GM11168 (cell line): ENCODE data around the gene WWC1.
"Not testable (repeated sequence)": the region's sequence is repeated elsewhere in the genome, so short reads cannot be mapped to it uniquely, and the experiment has no call there.

ENCODE experiments used
- in situ Hi-C: fragments of 300-500 bp; cut with MboI; formaldehyde crosslinking; loops from one replicate; pipeline ENCODE4 v1.12.0; 2022; ENCODE audit warnings: low sequenced_read_pairs; ENCODE audit not compliant: unreplicated experiment

WWC1 gene

DNA sequence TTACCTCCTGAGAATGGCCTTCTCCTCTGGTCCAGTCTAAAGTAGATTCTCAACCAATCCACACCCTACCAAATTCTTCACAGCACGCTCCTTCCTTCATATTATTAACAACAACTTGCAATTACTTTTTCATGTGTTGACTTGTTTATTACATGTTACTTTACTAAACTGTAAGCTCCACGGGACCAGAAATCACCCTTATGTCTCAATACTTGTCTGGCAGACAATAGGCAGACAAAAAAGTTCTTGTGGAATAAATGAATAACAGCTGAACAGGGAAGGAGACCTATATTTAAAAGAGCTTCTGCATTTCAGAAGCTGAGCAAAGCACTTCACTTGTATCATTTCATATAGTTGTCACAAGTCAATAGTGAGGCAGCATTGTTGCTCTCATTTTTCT lies 5.7 kb upstream of the WWC1 start:
- in situ Hi-C loops = no loop called here

DNA sequence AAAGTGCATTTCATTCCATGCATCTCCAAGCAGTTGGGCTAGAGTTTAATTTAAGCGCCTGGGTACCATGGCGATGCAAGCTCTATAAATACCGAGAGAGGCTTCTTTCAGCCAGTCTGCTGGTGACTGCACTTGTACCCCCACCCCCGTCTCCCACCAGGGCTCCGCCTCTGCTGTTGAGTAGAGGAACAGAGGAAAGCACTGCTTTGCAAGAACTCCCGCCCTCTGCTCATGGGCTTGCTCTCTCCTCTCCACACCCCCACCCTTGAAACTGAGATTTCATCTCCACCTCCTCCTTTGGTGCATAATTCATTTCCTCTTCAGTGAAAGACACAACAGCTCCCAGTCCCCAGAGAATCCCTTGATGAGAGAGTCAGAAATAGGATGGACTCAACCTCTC lies 5.1 kb upstream of the WWC1 start:
- in situ Hi-C loops = no loop called here

DNA sequence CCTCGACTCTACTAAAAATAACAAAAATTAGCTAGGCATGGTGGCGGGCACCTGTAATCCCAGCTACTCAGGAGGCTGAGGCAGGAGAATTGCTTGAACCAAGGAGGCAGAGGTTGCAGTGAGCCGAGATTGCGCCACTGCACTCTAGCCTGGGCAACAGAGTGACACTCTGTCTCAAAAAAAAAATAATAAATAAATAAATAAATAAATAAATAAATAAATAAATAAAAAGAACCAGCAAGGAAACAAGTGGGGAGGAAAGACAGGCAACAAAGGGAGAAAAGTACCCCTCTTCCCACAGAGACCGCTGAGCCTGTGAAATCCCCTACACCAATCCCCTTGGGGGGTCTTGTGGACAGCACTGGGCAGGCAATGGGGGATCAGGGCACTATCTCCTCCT lies 4.6 kb upstream of the WWC1 start:
- in situ Hi-C loops = not testable (repeated sequence)

DNA sequence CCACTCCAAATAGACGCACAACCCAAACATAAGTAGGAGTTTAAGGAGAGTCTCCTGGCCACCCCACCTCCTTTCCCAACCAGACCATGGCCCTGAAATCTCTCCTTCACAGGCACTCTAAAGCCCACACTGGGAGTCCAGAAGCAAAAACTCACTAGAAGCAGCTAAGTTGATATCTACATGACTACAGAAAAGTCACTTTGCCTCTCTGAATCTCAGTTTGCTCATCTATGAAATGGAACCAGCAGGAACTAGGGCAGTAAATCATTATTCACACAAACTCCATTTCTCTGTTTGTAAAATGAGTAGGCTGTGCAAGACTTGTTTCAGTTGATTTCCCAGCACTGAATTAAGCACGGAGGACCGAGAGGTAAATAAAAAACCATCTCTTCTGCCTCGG lies 4.1 kb upstream of the WWC1 start:
- in situ Hi-C loops = no loop called here

DNA sequence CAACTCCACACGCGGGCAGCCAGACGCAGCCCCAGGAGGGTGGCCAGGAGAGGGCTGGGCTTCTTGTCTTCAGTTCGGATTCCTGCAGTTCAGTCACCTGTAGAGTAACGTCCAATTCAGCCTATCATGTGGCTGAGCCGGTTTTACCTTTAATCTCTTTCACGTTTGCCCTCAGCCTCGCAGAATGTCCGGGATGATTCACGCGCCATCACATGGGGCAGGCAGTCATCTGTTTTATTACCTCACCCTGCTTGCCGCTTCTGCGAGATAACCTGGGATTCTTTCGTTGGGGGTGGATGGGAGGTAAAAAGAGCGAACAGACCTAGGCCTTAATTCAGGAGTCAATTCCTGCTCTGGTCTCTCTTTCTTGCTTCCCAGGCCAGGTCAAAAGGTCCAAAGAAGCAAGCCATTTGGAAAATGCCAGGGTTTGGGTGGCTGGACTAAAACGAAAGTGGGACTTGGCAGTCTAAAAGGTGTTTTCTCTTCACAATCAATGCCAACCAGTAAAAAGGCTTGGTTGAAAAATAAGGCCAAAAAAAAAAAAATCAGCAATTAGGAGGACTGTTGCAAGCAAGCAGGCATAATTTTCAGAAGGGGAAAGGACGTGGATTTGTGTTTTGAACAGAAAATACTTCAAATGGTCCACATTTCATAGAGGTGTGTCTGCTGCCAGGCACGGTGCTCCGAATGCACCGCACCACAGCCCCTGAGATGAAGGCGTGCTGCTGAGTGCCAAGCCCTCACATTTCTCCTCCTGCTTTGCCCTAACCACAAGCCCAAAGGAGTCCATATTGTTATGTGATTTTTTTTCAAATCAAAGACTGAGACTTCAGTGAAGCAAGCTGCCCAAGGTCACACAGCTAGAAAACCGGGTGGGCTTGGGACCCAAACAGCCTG lies 2.8 kb upstream of the WWC1 start:
- in situ Hi-C loops = no loop called here

DNA sequence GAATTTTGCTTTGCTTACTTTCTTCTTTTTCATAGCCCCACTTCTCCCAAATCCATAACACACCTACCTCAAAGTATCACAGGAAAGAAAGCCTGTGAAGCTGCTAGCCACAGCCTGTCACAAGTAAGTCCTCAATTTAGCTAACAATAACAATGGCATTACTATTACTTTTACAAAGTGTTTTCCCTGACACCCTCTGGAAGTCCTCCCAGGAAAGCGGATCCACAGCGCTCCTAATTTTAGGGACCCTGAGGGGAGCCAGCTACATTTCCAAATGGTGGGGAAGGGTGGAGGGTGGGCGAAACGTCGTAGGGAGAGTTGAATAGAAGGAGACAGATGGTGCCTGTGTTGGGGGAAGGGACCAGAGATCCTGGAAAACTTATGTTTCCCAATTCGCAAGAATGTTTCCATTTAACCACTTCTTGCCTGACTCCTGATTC lies 523 bp upstream of the WWC1 start:
- in situ Hi-C loops = no loop called here

DNA sequence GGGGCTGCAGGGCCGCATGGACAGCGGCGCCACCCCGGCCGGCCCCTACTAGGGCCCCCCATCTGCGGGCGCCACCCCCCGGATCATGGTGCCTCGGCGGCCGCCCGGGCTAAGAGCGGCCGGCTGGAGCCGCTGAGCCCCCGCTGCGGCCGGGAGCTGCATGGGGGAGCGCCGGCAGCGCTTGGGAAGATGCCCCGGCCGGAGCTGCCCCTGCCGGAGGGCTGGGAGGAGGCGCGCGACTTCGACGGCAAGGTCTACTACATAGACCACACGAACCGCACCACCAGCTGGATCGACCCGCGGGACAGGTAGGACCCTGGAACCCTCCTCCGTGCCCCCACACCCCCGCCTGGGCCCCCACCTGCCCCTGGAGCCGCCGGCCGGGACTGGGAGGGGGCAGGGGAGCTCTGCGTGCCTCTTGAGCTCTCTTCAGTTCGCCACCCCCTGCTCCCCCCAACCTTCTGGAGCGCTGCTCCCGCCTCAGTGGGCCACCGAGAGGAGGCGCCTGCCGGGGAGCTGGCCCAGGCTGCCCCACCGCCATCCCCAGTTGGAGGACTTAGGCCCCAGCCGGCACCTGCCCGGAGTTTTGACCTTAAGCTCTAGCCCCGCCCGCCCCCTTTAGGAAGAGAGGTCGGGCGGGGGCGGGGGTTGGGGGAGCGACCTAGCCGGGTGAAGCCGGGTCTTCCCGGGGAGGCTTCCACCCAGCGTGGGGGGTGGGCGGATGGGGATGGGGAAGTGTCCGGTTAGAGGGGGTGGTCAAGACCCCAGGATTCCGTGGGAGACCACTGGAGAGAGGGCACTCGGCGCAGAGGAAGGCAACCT lies 730 bp downstream of the WWC1 start:
- in situ Hi-C loops = no loop called here

DNA sequence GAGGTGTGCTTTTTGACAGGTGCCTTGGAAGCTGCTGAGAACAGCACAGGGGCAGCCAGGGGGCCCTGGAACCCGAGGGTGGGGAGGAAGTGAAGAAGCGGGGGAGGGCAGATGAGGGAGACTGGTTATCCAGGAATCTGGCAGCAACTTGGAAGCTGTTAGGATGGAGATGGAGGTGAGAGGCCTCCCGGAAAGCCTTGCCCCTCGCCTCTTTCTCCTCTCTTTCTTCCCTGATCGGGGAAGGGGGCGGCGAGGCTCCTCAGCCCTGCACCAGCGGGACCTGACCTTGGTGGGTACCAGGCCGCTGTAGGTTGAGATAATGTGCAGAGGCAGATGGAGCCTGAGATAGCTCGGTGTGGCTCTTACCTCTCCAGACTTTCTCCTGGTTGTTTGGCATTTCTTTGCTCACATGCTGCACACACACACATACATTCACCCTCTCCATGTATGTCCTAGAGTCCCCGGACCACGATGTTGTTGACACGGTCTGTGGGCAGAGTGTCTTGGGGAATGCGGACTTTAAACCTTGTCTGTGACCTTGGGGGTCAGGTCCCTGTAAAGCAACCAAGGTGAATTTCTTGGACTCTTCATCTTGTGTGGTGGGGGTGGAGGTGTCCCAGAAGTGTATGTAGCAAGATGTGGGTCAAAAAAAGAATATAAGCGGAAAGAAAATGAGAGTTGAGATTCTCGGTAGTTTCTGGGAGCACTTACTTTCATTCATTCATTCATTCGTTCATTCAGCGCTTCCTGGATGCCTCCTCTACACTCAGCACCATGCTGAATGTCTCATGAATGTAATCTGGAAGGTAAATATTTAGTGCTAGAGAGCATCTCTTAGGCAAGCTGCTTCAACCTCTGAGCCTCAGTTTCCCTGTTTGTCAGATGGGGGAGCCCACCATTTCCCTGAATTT lies 1.6 kb downstream of the WWC1 start:
- in situ Hi-C loops = no loop called here

DNA sequence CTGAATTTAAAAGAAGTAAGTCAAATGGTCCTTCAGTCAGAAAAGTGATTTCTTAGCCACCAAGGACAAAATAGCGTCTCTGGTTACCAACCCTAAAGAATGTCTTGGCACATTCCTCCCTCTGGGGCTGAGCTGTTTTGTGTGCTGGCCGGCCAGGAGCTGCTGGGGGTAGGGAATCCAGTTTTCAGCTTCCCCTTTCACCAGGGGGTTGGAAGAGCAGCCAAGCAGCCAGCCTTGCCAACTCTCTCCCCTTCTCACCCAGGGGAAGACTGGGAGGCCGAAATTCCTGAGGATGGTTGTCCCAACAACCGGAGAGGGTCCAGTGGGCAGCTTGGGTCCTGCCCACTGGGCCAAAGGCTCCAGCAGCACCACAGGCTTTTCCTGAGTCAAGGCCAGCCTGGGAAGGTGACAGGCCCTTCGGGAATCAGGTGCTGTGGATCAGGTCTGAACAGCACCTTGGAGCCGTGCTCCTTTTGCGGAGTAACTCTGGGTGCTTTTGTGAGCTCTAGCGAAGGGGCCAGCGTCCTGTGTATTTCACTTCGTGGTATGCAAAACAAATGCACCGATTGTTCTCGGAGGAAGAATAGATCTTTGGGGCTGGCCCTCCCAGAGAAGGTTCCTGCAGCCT lies 4.2 kb downstream of the WWC1 start:
- in situ Hi-C loops = no loop called here

DNA sequence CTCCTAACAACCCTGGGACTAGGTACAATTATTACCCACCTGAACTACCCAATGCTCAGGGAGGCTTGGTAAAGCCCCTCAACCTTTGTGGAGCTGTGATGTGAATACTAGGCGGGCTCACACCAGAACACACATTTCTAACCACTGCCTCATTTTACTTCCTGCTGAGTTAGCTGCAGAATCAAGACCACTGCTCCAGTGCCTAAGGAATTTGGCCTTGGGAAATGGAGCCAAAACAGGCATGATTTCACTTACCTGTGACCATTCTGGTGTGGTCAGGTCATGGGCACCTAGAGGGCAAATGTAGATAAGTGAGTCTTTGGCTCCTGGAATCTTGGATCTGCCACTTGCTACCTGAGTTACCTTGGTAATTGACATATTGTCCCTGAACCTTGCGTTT lies 5.2 kb downstream of the WWC1 start:
- in situ Hi-C loops = no loop called here

DNA sequence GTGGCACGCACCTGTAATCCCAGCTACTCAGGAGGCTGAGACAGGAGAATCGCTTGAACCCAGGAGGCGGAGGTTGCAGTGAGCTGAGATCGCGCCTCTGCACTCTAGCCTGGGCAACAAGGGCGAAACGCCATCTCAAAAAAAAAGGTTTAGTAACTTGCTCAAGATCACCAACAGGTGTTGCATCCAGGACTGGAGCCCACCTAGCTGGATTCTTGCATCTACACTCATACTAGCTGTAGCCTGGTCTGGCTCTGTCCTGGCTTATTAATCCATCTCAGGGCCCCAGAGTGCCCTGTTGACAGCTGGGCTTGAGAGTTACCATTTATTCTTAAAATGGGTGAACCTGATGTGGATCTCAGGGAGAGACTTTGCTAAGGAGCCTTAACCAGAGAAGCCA lies 7.5 kb downstream of the WWC1 start:
- in situ Hi-C loops = no loop called here

DNA sequence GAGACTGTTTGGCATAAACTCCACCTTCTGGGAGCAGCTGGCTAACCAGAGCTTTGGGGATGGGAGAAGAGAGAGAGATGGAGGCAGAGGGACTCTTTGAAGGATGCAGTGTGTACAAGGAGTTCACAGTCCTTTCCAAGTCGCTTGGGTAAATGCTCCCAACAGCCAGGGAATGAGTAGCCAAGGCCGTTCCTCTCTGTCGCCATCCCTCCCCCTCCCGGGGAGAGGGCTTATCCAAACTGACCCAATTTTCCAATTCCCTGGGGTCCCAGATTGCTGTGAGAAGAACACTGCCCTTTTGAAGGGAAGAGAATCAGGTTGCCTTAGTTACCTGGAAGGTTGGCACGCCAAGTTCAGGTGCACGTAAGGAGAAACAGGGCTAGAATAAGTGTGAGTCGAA lies 7.9 kb downstream of the WWC1 start:
- in situ Hi-C loops = no loop called here

DNA sequence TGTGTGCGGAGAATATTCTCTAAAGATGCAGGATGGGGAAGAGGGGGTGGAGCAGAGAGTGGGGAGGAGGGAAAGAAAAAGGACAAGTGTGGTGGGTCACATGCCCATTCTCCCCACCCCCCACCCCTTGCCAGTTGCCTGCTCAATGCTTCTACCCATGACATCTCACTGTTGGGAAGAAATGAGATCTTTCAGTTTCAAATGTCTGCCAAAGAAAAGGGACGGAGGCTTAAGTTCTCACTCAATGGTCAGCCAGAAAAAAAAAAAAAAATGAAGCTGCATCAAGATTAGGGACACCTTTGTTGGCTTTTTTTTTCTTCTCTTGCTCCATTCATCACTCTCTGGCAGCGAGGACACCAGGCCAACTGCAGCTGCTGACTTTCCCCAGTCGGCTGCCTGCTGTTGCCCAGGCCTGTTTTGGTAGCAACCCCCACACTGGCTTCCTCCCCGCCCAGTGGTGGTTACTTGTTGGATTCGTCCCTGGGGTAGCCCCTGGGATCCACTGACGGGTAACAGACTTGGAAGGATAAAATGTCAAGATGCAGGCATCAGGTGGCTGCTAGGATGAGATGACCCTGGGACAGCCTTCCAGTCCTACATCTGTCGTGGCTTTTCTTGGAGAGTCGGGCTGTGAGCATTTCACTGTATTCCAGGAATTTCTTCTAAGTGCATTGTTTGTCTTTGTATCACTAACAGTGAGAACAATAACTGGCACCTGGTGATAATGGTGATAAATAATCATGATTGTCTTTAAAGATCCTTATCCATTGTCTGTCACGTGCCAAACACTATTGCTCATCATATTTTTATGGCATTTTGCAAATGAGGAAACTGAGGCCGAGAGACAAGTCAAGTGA lies 9.1 kb downstream of the WWC1 start:
- in situ Hi-C loops = no loop called here

DNA sequence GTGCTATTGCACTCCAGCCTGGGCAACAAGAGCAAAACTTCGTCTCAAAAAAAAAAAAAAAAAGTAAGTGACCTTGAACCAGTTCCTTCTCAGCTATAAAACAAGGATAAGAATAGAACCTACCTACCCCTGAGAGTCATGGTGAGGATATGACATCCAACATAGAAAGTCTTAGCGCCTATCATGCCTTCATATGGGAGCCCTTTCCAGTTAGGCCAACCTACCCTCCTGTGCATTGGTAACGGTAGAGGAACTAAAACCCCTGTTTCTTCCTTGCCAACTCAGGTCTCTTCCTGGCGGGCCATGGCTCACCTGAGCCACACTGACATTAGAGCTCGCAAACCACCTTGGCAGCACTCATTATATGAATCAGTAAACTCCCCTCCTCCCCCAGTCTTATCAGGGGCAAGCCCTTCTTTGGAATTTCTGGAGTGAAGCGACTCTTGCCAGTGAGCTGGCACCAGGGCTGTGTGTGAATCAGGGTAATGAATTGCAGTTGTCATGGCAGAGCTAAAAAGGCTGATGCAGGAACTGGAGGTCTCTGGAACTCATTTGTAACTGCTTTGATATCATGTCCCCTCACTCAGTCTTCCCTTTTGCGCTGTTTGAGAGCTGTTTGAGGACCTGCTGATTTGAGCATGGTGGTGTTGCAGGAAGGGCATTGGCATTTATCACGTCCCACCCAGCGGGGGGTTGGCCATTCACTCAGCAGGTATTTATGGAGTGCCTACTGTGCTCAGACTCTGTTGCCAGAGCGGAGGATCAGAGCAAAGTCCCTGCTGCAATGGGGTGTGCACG lies 10.3 kb downstream of the WWC1 start:
- in situ Hi-C loops = no loop called here

DNA sequence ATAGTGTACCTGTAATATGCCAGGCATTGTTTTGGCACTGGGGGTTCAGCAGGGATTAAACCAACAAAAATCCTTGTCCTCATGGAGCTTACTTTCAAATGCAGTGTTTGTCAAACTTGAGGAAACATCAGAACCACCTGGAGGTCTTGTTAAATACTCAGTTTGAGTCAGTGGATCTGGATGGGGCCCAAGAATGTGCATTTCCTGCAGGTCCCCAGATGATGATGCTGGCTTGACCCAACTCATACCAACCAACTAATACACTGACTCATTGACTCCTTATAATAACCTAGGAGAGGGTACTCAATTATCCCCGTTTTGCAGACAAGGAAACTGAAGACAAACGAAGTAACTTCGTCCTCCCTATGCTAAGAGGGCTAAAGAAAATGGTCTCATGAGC lies 11.3 kb downstream of the WWC1 start:
- in situ Hi-C loops = no loop called here

DNA sequence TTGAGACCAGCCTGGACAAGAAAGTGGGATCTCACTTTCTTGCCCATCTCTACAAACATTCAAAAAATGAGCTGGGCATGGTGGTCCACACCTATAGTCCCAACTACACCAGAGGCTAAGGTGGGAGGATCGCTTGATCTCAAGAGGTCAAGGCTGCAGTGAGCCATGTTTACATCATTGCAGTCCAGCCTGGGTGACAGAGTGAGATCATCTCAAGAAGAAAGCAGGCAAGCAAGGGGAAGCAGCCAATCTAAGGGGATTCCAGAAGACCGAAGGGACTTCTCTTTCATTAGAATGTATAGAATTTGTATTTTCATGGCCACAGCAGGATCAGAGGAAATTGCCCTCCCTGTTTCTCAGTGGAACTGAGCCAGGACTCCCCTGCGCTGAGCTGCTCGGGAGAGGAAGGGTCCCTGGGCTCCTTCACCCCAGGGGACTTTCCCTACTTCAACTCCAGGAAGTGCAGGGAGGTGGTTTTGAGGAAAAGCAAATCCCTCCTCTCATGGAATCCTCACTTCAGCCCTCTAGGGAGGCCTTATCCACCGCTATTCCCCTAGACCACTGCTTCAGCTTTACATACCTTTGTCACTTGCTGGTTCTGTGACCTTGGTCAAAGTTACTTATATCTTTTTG lies 12.1 kb downstream of the WWC1 start:
- in situ Hi-C loops = no loop called here

DNA sequence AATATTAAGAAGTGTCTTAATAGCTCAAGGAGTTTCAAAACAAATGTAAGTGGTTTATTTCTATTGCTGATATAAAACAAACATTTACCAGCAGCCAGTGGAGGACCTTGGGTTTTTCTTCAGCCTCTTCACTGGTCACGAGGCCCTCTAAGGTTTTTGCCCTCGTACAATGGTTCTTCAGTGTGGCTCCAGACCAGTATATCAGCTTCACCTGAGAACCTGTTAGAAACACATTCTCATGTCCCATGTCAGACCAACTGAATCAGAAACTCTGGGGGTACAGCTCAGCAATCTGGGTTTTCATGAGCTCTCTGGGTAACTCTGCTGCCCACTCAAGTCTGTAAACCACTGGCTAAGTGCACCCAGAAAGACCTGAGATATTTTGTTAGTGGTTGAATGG lies 12.9 kb downstream of the WWC1 start:
- in situ Hi-C loops = no loop called here

DNA sequence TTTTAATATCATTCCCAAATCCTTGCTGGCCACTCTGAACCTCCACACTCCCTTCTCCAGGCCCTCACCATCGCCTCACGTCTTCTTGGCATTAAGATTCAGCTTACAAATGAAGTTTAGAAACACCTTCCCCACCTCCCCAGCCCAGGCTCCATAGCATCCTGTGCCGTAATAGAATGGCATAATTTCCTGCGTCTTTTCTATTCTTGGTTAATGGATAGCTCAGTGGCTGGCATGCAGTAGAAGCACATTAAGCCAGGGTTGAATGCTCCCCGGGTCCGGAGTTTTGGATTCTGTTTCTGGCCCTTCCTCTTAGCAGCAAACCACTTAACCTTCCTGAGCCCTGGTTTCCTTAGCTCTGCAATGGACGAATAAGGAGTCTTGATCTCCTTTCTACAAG lies 13.8 kb downstream of the WWC1 start:
- in situ Hi-C loops = no loop called here
